H1 (cell line): ENCODE measurements around the gene PPP1R15B. TPM values are rescaled to one million over a fixed set of nuclear protein-coding genes. Genes with fewer than 3 reads are reported as not detected.

Experiments
- BACH1 ChIP-seq: IDR thresholded peaks from 2 replicates; pipeline ENCODE4 v1.6.1; 2012; ENCODE audit warnings: low read length, improper control_type of control experiment
- CHD2 ChIP-seq: IDR thresholded peaks from 2 replicates; pipeline ENCODE4 v1.6.1; 2012; ENCODE audit warnings: low read length, improper control_type of control experiment
- CREB1 ChIP-seq: IDR thresholded peaks from 2 replicates; pipeline ENCODE4 v1.6.1; 2012; ENCODE audit warnings: inconsistent platforms
- CTBP2 ChIP-seq: IDR thresholded peaks from 2 replicates; pipeline ENCODE4 v1.7.0; 2011; ENCODE audit warnings: borderline replicate concordance, mild to moderate bottlenecking, moderate library complexity, mixed read lengths, low read length; ENCODE audit not compliant: insufficient read depth, insufficient read length
- EGR1 ChIP-seq: IDR thresholded peaks from 2 replicates; pipeline ENCODE4 v1.6.1; 2011; ENCODE audit warnings: low read depth, low read length, borderline replicate concordance
- EP300 ChIP-seq, 2 experiments: IDR thresholded peaks; 1 replicate in 1 of 2; 2 replicates in 1 of 2; pipeline ENCODE4 v1.6.1; 2011 to 2012; ENCODE audit warnings: low read depth in 2 of 2, low read length in 2 of 2, mild to moderate bottlenecking in 2 of 2, borderline replicate concordance in 1 of 2, inconsistent platforms in 1 of 2, moderate library complexity in 1 of 2
- FOSL1 ChIP-seq: IDR thresholded peaks from 2 replicates; pipeline ENCODE4 v1.6.1; 2011; ENCODE audit warnings: mild to moderate bottlenecking, low read depth, low read length, moderate library complexity; ENCODE audit not compliant: insufficient read depth
- GABPA ChIP-seq: IDR thresholded peaks from 2 replicates; pipeline ENCODE4 v1.6.1; 2011; ENCODE audit warnings: mild to moderate bottlenecking, low read length, moderate library complexity, borderline replicate concordance; ENCODE audit not compliant: insufficient read depth
- MAFK ChIP-seq: IDR thresholded peaks from 2 replicates; pipeline ENCODE4 v1.6.1; 2012; ENCODE audit warnings: low read depth, mild to moderate bottlenecking, improper control_type of control experiment, low read length
- NRF1 ChIP-seq: IDR thresholded peaks from 2 replicates; pipeline ENCODE4 v1.6.1; 2011; ENCODE audit warnings: mild to moderate bottlenecking, low read depth, low read length, improper control_type of control experiment
- PHF8 ChIP-seq: fragments of 200-600 bp; sonication (generic); conservative IDR thresholded peaks from 2 replicates; pipeline ENCODE4 v1.7.1; 2012; ENCODE audit warnings: low read depth, mild to moderate bottlenecking, inconsistent platforms, low read length, moderate library complexity
- POLR2AphosphoS5 ChIP-seq: IDR thresholded peaks from 2 replicates; pipeline ENCODE4 v1.6.1; 2011; ENCODE audit warnings: low read depth, low read length
- RBBP5 ChIP-seq: IDR thresholded peaks from 2 replicates; pipeline ENCODE4 v1.7.1; 2012; ENCODE audit warnings: low read depth, mild to moderate bottlenecking, inconsistent platforms, low read length, moderate library complexity, borderline replicate concordance
- SIRT6 ChIP-seq: IDR thresholded peaks from one replicate; pipeline ENCODE4 v1.7.1; 2012; ENCODE audit warnings: low read length, inconsistent platforms
- SRF ChIP-seq: IDR thresholded peaks from 2 replicates; pipeline ENCODE4 v1.6.1; 2011; ENCODE audit warnings: mild to moderate bottlenecking, low read depth, low read length, moderate library complexity
- TBP ChIP-seq: IDR thresholded peaks from 2 replicates; pipeline ENCODE4 v1.6.1; 2011; ENCODE audit warnings: low read depth, low read length, improper control_type of control experiment
- TEAD4 ChIP-seq: IDR thresholded peaks from 2 replicates; pipeline ENCODE4 v1.6.1; 2012; ENCODE audit warnings: low read depth, low read length, inconsistent platforms, mixed read lengths
- YY1 ChIP-seq: IDR thresholded peaks from 2 replicates; pipeline ENCODE4 v1.6.1; 2011; ENCODE audit warnings: low read depth, mild to moderate bottlenecking, low read length
- ZNF274 ChIP-seq: IDR thresholded peaks from 2 replicates; pipeline ENCODE4 v1.7.0; 2012; ENCODE audit warnings: low read length, borderline replicate concordance; ENCODE audit errors: extremely low read depth
- polyA plus RNA-seq, 7 experiments: library from polyadenylated mRNA; depleted of rRNA in 3 of 7; stranded (reverse) in 5 of 7; unstranded in 2 of 7; fragments of >200 nt in 5 of 7; fragments of 200-250 nt in 2 of 7; gene quantifications; 1 replicate in 5 of 7; 2 replicates in 1 of 7; 4 replicates in 1 of 7; pipeline versions ENCODE4 v1.2.1 to v1.2.3, GENCODE V29; 2011 to 2013; ENCODE audit warnings: missing spikeins in 2 of 7, mixed read lengths in 2 of 7
- total RNA-seq: library from RNA; stranded (reverse); fragmentation: NEBNext Ultra II Directional; extraction: Animal tissue kit (Norgen Biotek cat#: 25700); gene quantifications from 2 replicates; pipeline ENCODE4 v1.2.1, GENCODE V29; 2021
- TF ChIP-seq, protein P1 (sequence below): IDR thresholded peaks from 2 replicates; pipeline ENCODE4 v1.6.1; 2012; ENCODE audit warnings: inconsistent platforms

PPP1R15B gene
- total and polyA plus RNA-seq, 2 of the 8 experiments (the other 6 are each of a cell fraction or from before 2014, with no cell fraction given), result 14.4 to 72.2 TPM

DNA sequence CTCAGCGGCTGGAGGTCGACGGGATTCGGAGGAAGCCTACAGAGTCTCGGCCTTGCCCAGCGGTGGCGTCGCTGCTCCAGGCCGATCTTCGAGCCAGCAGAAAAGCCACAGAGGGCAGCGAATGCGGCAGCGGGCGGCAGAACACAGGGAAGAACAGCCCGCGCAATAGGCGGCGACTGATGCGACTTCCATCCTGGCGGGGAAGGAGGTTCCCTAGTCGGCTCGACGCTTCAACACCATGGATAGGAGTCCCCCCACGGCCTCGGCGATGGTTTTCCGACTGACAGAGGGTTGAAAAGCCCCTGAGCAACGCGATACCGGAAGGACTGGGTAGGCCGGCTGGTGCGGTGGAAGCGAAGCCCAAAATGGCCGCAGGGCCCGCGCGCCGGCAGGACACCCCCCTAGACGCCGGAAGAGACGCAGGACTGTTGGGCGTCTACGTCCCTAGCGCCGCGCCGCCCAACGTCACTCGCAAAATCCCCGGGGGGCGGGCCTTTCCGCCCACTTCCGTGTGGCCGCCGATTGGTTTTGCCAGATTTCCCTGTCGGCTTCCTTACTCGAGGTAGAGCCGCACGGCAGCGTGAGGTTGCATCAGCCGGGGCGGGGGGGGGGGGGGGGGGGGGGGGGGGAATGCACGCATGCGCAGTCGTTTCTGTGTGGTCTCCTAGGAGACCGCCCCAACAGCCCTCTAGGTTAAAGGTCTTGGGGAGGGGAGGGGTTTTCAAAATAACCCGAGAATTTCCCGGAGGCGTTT is at the start of gene PPP1R15B (continued):
- TF ChIP-seq POLR2AphosphoS5, result peak; percentile 76; the same call in 1 of the 2 replicates
- TF ChIP-seq BACH1, result 0 out of 2 replicates have a peak, but pooled peaks have one; percentile 17
- 0 out of 2 replicates have a peak, but pooled peaks have one; percentile 21 for TF ChIP-seq SRF
- peak; percentile 87 for TF ChIP-seq PHF8
- TF ChIP-seq TBP, result peak; percentile 90
- TF ChIP-seq MAFK, result no peak
- peak; percentile 21 for TF ChIP-seq NRF1
- no peak for TF ChIP-seq SIRT6
- TF ChIP-seq CHD2, result peak; percentile 34; the same call in 1 of the 2 replicates
- peak; percentile 75 for TF ChIP-seq RBBP5
- no peak for TF ChIP-seq CTBP2
- peak; percentile 90 for TF ChIP-seq EGR1
- TF ChIP-seq ZNF274, result no peak
- TF ChIP-seq CREB1, result peak; percentile 96
- TF ChIP-seq, protein P1, sequence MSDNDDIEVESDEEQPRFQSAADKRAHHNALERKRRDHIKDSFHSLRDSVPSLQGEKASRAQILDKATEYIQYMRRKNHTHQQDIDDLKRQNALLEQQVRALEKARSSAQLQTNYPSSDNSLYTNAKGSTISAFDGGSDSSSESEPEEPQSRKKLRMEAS, result peak; percentile 83
- peak; percentile 85 to 88 for TF ChIP-seq EP300 (IDR thresholded peaks at IDR 0.05; ENCODE audit: borderline replicate concordance in 1 of 2, low read depth in 2 of 2, low read length in 2 of 2)
- peak; percentile 55; the same call in 1 of the 2 replicates for TF ChIP-seq GABPA
- TF ChIP-seq YY1, result peak; percentile 98
- 0 out of 2 replicates have a peak, but pooled peaks have one; percentile 16 for TF ChIP-seq TEAD4
- TF ChIP-seq FOSL1, result no peak
- TF ChIP-seq, all 59 proteins: peak for 26
